Tibial nerve (tissue), 4 donors: ENCODE results near the gene PODXL. TPM values are rescaled to one million over a fixed set of nuclear protein-coding genes. Genes with fewer than 3 reads are reported as not detected.

Experiments
- DNase-seq, 2 donors: peaks; one replicate each; pipeline ENCODE4 v3.0.0-alpha.2; 2019; ENCODE audit warnings: low spot score in 2 of 2
- H3K27ac ChIP-seq, 4 donors: fragments of 200-600 bp; sonication (generic) in 3 of 4; one replicate each; pipeline ENCODE4 v1.5.1; 2017 to 2019; ENCODE audit warnings: mild to moderate bottlenecking in 1 of 4
- H3K27me3 ChIP-seq, 2 donors: fragments of 200-600 bp; sonication (generic) in 1 of 2; one replicate each; pipeline versions ENCODE4 v1.5.1 to v1.6.0; 2017 to 2019
- H3K36me3 ChIP-seq, 3 donors: fragments of 200-600 bp; sonication (generic); one replicate each; pipeline ENCODE4 v1.5.1; 2018 to 2019
- H3K4me1 ChIP-seq, 4 donors: fragments of 200-600 bp; sonication (generic) in 3 of 4; one replicate each; pipeline ENCODE4 v1.5.1; 2017 to 2019
- H3K4me3 ChIP-seq, 4 donors: fragments of 200-600 bp; sonication (generic) in 3 of 4; one replicate each; pipeline ENCODE4 v1.5.1; 2017 to 2019; ENCODE audit warnings: mild to moderate bottlenecking in 1 of 4, moderate library complexity in 1 of 4
- H3K9me3 ChIP-seq, 4 donors: fragments of 200-600 bp; sonication (generic) in 3 of 4; one replicate each; pipeline ENCODE4 v1.5.1; 2017 to 2019
- CTCF ChIP-seq, 5 experiments: fragments of 200-600 bp in 3 of 5; fragments of 450-650 bp in 2 of 5; sonication (generic) in 3 of 5; IDR thresholded peaks; one replicate each; pipeline ENCODE4 v1.5.1; 2016 to 2019; ENCODE audit warnings: antibody characterized with exemption in 5 of 5, mild to moderate bottlenecking in 3 of 5, moderate library complexity in 2 of 5
- EP300 ChIP-seq, 2 donors: sonication (generic); formaldehyde crosslinking; IDR thresholded peaks; one replicate each; pipeline ENCODE4 v1.6.1; 2017; ENCODE audit warnings: antibody characterized with exemption in 2 of 2, mild to moderate bottlenecking in 1 of 2
- POLR2A ChIP-seq, 2 donors: fragments of 450-650 bp; IDR thresholded peaks; one replicate each; pipeline ENCODE4 v1.6.1; 2017; ENCODE audit warnings: antibody characterized with exemption in 2 of 2, mild to moderate bottlenecking in 2 of 2, moderate library complexity in 2 of 2
- WGBS, 2 donors: methylation state at CpG; one replicate each; pipeline ENCODE4 v1.1.5; 2018; 5-methylcytosine and 5-hydroxymethylcytosine counted together
- total RNA-seq, 4 donors: library from RNA; depleted of rRNA; stranded (reverse); fragments of >200 nt; gene quantifications; one replicate each; pipeline ENCODE4 v1.1.0, GENCODE V29; 2016

The PODXL gene
- total RNA-seq, 4 donors from 2014 or later, result 12.1 to 40.8 (median 34.3) TPM

- no peak overlapping the region for H3K27ac ChIP-seq
- no peak for TF ChIP-seq POLR2A (IDR thresholded peaks at IDR 0.05)
- TF ChIP-seq CTCF (IDR thresholded peaks at IDR 0.05), result no peak
- TF ChIP-seq EP300 (IDR thresholded peaks at IDR 0.05), result no peak
- WGBS, 2 donors, result 88 to 96% methylated on average over 12 of the region's 12 CpGs
These were observed 46.0 kb upstream of the PODXL start for GRCh38 chr7:131602304-131602993.

DNA sequence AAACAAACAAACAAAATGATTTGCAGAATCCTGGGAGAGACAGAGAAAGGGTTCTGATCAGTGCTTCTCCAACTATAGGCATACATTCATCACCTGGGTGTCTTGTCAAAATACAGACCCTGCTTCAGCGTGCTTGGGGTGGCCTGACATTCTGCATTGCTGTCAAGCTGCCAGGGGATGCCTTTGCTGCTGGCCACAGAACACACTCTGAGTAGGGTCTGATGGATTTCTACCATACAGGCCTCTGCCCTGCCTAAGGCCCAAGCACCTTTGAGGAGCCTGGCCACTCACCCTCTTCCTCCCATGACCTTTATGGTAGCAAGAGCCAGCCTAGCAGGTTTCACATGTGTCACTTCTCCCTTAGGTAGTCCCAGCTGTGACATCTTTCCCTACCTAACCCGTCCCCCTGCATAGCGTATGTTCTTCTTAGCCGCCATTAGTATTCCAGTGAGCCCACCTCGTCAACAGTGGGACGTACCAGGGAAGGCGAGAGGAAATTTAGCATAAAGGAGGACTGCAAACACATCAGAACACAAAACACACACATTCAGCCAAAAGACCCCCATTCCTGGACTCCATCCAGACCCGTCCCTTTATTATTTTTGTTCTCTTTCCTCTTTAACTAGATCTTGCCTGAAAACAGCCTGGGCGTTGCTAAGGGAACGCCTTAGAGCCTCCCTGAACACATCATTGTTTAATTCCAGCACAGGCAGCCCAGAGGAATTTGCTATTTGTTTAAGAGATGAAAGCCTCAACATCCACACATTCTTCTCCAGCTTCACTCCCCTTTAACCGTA, 43.9 kb upstream of the PODXL start:
- peaks cover 0 to 13% of the 10 kb centered on the region in 2 donors for H3K27me3 ChIP-seq
- H3K36me3 ChIP-seq, result no peaks in the 10 kb centered on the region
- no peak overlapping the region for H3K4me3 ChIP-seq
- H3K9me3 ChIP-seq, result no peaks in the 10 kb centered on the region
- TF ChIP-seq POLR2A (IDR thresholded peaks at IDR 0.05), result no peak
- TF ChIP-seq EP300 (IDR thresholded peaks at IDR 0.05), result no peak
- TF ChIP-seq CTCF (IDR thresholded peaks at IDR 0.05), result no peak
- DNase-seq, result no peak
- no peak overlapping the region for H3K27ac ChIP-seq
- peaks cover 0 to 11% (median 0%) of the 10 kb centered on the region in 4 donors for H3K4me1 ChIP-seq
- WGBS, 2 donors, result 49 to 56% methylated on average over 11 of the region's 11 CpGs

More at GRCh38 chr7:131602304-131602993, 46.0 kb upstream of the PODXL start:
- no peak overlapping the region for H3K4me3 ChIP-seq
- H3K36me3 ChIP-seq, result no peaks in the 10 kb centered on the region
- peaks cover 0 to 24% (median 3%) of the 10 kb centered on the region in 4 donors for H3K4me1 ChIP-seq
- H3K27me3 ChIP-seq, result peaks cover 0 to 17% of the 10 kb centered on the region in 2 donors
- no peaks in the 10 kb centered on the region for H3K9me3 ChIP-seq
- DNase-seq, result no peak

- no peak for TF ChIP-seq POLR2A (IDR thresholded peaks at IDR 0.05)
- no peak for TF ChIP-seq CTCF (IDR thresholded peaks at IDR 0.05)
- no peak for TF ChIP-seq EP300 (IDR thresholded peaks at IDR 0.05)
- Histone ChIP-seq H3K9me3 (no peaks in the 10 kb centered on the region), H3K27ac (no peak overlapping the region), H3K27me3 (no peaks in the 10 kb centered on the region), H3K4me3 (no peak overlapping the region), H3K4me1 (peaks cover 0 to 9% (median 0%) of the 10 kb centered on the region in 4 donors), H3K36me3 (no peaks in the 10 kb centered on the region)
- WGBS, 2 donors, result 92 to 96% methylated on average over 6 of the region's 6 CpGs
- DNase-seq, result no peak
These were observed 40.4 kb upstream of the PODXL start for GRCh38 chr7:131596785-131597184.

- WGBS, 2 donors, result 89 to 95% methylated on average over 4 of the region's 4 CpGs
- H3K36me3 ChIP-seq, result no peaks in the 10 kb centered on the region
These were observed 39.3 kb upstream of the PODXL start for GRCh38 chr7:131595699-131596098.

More at GRCh38 chr7:131595699-131596098, 39.3 kb upstream of the PODXL start:
- H3K27me3 ChIP-seq, result no peaks in the 10 kb centered on the region
- peaks cover 0 to 5% (median 0%) of the 10 kb centered on the region in 4 donors for H3K4me1 ChIP-seq
- DNase-seq, result no peak
- H3K9me3 ChIP-seq, result no peaks in the 10 kb centered on the region
- H3K27ac ChIP-seq, result no peak overlapping the region
- TF ChIP-seq EP300 (IDR thresholded peaks at IDR 0.05), result no peak
- TF ChIP-seq POLR2A (IDR thresholded peaks at IDR 0.05), result no peak
- no peak for TF ChIP-seq CTCF (IDR thresholded peaks at IDR 0.05)
- H3K4me3 ChIP-seq, result no peak overlapping the region
